ENCODE results near the gene CCDC43. TPM values are rescaled to one million over a fixed set of nuclear protein-coding genes. Genes with fewer than 3 reads are reported as not detected.

Gene CCDC43
- 27.0 to 34.3 TPM (median 29.6 TPM) in 5 replicates for total RNA-seq (2022; extraction: Qiagen RNA extraction)

DNA sequence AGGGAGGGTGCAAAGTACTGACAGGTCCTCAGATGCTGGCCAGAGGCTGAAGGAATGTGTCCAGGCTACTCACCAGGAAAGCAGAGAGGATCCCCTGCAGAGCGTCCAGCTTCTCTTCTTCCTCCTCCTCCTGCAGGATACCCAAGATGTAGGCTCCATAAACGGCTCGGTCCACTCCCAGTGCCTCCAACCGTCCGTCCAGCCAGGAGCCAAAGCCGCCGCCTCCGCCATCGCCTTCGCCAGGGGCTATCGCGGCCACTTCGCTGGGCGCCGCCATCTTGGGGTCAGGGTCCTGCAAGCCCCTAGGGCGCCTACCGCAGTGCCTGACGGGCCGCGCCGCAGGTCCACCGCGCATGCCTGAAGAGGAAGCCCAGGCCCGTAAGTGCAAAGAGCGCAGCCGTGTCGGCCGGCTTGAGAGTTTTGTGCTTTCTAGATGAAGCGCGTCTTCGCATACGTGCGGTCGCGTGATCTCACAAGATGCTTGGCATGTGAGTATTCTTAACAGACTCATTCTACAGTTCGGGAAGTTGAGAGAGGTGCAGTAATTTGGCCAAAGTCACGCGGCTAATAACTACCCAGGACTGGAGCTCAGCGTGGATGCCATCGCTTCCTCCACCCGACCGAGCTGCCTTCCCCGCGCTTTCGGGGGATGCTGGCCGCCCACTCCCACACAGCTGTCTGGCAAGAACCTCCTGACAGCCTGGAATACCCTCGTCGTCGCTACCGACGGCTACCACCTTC lies at the start of gene CCDC43:
Gene CCDC43, minus strand, starts transcription at position 300 of the 741 bp plus-strand sequence. Its CDS starts 23 bp downstream, at position 277.

DNA sequence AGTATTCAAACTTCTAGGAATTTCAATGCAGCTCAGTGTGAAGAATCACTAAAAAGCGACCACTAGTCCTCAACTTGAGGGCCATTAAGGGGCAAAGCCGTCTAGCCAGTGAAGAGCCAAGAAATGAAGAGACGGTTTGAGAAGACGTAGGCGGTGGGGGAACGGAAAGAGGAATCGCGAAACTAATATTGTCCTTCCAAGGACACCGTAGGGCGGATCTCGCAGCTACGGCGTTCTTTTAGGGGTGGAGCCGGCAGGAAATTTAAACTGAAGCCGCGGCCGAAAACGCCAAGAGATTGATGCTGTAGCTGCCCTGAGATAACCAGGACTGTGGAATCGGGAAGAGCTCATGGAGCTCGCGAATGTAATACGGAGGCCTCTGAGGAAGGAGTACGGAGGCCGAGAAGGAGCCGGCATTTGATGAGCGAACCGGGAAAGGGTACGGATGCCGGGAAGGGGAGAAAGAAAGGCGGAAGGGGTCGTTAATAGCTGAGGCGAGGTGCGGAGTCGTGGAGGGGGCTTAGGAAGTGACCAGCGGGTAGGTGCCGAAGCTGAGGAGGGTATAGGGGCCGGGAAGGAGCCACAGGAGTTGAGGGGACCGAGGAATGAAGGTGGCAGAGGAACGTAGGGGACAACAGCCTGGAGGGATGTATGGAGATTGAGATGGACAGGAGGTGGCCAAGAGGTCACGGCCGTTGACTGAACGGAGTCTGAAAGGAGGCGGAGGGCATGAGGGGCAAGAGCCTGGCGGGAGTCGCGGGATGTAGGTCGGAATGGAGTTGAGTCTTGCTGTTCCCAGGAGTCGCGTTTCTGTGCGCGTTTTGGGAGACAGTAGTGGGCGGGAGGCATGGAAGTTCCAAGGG lies 19.1 kb upstream of the CCDC43 start, which contains the start of gene DBF4B:
Gene DBF4B, plus strand, starts transcription at position 265 of the 863 bp plus-strand sequence. Its CDS starts 156 bp downstream, at position 421.

GRCh38 chr17:44655983-44656710 lies 33.4 kb downstream of the CCDC43 start, which contains the start of gene MEIOC:
Gene MEIOC, plus strand, starts transcription at chr17:44656468. Its CDS starts 146 bp downstream, at chr17:44656614.

Other genes starting within 250 kb of the CCDC43 start
- gene GPATCH8, start 186.4 kb downstream of the CCDC43 start, total RNA-seq (2022; extraction: Qiagen RNA extraction) = 16.8 to 24.3 TPM (median 21.6 TPM) in 5 replicates
- gene FZD2, start 132.3 kb downstream of the CCDC43 start, total RNA-seq (2022; extraction: Qiagen RNA extraction) = 25.7 to 39.3 TPM (median 35.8 TPM) in 5 replicates
- 1.7 to 3.5 TPM (median 2.2 TPM) in 5 replicates for gene MEIOC, start 33.3 kb downstream of the CCDC43 start, total RNA-seq (2022; extraction: Qiagen RNA extraction)
- 20.0 to 28.4 TPM (median 23.0 TPM) in 5 replicates for gene DBF4B, start 18.9 kb upstream of the CCDC43 start, total RNA-seq (2022; extraction: Qiagen RNA extraction)
- gene ADAM11, start 69.2 kb upstream of the CCDC43 start, total RNA-seq (2022; extraction: Qiagen RNA extraction) = 1.5 to 2.3 TPM (median 2.0 TPM) in 5 replicates
- gene GJC1, start 140.5 kb upstream of the CCDC43 start, total RNA-seq (2022; extraction: Qiagen RNA extraction) = 24.2 to 32.0 TPM (median 27.0 TPM) in 5 replicates
- gene HIGD1B, start 158.1 kb upstream of the CCDC43 start, total RNA-seq (2022; extraction: Qiagen RNA extraction) = not detected in 5 replicates
- 139 to 151 TPM (median 147 TPM) in 5 replicates for gene EFTUD2, start 209.7 kb upstream of the CCDC43 start, total RNA-seq (2022; extraction: Qiagen RNA extraction)
- gene GFAP, start 225.7 kb upstream of the CCDC43 start, total RNA-seq (2022; extraction: Qiagen RNA extraction) = 0.27 to 1.1 TPM (median 0.67 TPM) in 5 replicates